ENCODE measurements around the gene PDE6B. TPM values are rescaled to one million over a fixed set of nuclear protein-coding genes. Genes with fewer than 3 reads are reported as not detected.

The PDE6B gene
- polyA plus RNA-seq, 2 of the 4 experiments (the other 2 are of a cell fraction), result not detected

DNA sequence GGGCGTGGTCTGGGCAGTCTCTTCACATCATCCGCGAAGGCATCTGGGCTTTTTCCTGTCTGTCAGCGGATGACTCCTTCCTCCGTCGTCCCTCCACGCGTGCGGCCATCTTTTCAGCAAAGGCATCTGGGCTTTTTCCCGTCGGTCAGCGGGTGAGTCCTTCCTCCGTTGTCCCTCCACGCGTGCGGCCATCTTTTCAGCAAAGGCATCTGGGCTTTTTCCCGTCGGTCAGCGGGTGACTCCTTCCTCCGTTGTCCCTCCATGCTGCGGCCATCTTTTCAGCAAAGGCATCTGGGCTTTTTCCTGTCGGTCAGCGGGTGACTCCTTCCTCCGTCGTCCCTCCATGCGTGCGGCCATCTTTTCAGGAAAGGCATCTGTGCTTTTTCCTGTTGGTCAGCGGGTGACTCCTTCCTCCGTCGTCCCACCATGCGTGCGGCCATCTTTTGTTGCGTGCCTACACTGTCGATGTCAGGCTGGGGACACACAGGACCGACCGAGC, 37.0 kb upstream of the PDE6B start:
- no peak for DNase-seq (ENCODE audit: low read depth in 1 of 2, low spot score in 1 of 2)
- FAIRE-seq, result no peak
- H3K4me3 ChIP-seq, result no peak overlapping the region
- H3K9me3 ChIP-seq, result 0 out of 3 replicates have a peak, but pooled peaks cover 2% of the 10 kb centered on the region
- no peak overlapping the region for H3K27ac ChIP-seq
- WGBS (ENCODE audit: missing lambda C conversion rate), result 70% methylated on average over 36 of the region's 36 CpGs
- no peak for ATAC-seq
- H3K4me1 ChIP-seq, result no peaks in the 10 kb centered on the region
- ChIA-PET CTCF (no interaction called here), POLR2A (no interaction called here)
- no peak for TF ChIP-seq JUN (IDR thresholded peaks at IDR 0.05)
- TF ChIP-seq BHLHE40 (IDR thresholded peaks at IDR 0.05; ENCODE audit: low read depth, low read length), result no peak
- no peak for TF ChIP-seq POLR2AphosphoS2 (conservative IDR thresholded peaks at IDR 0.05; ENCODE audit: low read length)
- no peak overlapping the region for H3K4me2 ChIP-seq

DNA sequence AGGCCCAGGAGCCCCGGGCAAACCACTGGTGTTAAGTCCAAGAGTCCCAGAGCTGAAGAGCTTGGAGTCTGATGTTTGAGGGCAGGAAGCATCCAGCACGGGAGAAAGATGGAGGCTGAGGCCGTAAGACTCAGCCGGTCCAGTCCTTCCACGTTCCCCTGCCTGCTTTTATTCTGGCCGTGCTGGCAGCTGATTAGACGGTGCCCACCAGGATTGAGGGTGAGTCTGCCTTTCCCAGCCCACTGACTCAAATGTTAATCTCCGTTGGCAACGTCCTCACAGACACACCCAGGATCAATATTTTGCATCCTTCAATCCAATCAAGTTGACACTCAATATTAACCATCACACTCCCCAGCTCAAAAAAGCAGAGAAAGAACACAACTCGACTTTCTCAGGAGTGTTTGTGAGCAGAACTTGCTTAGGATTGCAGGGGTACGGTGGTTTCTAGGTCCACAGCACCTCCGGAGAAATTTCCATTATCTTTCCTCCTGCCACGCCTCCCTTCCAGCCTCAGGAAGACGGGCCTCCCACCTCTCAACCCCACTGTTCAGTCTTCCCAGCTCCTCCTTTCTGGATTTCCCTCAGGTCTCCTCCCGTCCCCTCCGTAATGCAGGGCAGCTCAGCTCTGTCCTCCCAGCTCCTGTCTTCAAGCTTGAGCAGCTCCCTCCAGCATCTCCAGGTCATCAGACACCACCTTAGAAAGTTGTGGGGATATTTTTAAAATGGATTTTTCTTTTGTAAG, 36.0 kb upstream of the PDE6B start:
- no peak for FAIRE-seq
- TF ChIP-seq BHLHE40 (IDR thresholded peaks at IDR 0.05; ENCODE audit: low read depth, low read length) (no peak), CBX2 (IDR thresholded peaks at IDR 0.05; ENCODE audit: borderline replicate concordance, low read depth) (no peak), EHF (CRISPR knock-in tag; IDR thresholded peaks at IDR 0.05) (no peak), ZC3H11A (IDR thresholded peaks at IDR 0.05) (no peak), JUNB (IDR thresholded peaks at IDR 0.05) (no peak), PHF8 (IDR thresholded peaks at IDR 0.05; ENCODE audit: borderline replicate concordance, low read depth) (no peak), SREBF2 (IDR thresholded peaks at IDR 0.05) (no peak), KDM1A (IDR thresholded peaks at IDR 0.05; ENCODE audit: low read depth) (no peak), JUN (IDR thresholded peaks at IDR 0.05) (no peak), ZSCAN20 (CRISPR knock-in tag; IDR thresholded peaks at IDR 0.05) (no peak), NPAS2 (CRISPR knock-in tag; IDR thresholded peaks at IDR 0.05; ENCODE audit: borderline replicate concordance) (no peak)
- TF ChIP-seq, protein P1, sequence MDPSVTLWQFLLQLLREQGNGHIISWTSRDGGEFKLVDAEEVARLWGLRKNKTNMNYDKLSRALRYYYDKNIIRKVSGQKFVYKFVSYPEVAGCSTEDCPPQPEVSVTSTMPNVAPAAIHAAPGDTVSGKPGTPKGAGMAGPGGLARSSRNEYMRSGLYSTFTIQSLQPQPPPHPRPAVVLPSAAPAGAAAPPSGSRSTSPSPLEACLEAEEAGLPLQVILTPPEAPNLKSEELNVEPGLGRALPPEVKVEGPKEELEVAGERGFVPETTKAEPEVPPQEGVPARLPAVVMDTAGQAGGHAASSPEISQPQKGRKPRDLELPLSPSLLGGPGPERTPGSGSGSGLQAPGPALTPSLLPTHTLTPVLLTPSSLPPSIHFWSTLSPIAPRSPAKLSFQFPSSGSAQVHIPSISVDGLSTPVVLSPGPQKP (IDR thresholded peaks at IDR 0.05; ENCODE audit: low read depth, low read length), result no peak
- TF ChIP-seq, protein P2, sequence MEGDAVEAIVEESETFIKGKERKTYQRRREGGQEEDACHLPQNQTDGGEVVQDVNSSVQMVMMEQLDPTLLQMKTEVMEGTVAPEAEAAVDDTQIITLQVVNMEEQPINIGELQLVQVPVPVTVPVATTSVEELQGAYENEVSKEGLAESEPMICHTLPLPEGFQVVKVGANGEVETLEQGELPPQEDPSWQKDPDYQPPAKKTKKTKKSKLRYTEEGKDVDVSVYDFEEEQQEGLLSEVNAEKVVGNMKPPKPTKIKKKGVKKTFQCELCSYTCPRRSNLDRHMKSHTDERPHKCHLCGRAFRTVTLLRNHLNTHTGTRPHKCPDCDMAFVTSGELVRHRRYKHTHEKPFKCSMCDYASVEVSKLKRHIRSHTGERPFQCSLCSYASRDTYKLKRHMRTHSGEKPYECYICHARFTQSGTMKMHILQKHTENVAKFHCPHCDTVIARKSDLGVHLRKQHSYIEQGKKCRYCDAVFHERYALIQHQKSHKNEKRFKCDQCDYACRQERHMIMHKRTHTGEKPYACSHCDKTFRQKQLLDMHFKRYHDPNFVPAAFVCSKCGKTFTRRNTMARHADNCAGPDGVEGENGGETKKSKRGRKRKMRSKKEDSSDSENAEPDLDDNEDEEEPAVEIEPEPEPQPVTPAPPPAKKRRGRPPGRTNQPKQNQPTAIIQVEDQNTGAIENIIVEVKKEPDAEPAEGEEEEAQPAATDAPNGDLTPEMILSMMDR (IDR thresholded peaks at IDR 0.05), result no peak
- TF ChIP-seq, protein P3, sequence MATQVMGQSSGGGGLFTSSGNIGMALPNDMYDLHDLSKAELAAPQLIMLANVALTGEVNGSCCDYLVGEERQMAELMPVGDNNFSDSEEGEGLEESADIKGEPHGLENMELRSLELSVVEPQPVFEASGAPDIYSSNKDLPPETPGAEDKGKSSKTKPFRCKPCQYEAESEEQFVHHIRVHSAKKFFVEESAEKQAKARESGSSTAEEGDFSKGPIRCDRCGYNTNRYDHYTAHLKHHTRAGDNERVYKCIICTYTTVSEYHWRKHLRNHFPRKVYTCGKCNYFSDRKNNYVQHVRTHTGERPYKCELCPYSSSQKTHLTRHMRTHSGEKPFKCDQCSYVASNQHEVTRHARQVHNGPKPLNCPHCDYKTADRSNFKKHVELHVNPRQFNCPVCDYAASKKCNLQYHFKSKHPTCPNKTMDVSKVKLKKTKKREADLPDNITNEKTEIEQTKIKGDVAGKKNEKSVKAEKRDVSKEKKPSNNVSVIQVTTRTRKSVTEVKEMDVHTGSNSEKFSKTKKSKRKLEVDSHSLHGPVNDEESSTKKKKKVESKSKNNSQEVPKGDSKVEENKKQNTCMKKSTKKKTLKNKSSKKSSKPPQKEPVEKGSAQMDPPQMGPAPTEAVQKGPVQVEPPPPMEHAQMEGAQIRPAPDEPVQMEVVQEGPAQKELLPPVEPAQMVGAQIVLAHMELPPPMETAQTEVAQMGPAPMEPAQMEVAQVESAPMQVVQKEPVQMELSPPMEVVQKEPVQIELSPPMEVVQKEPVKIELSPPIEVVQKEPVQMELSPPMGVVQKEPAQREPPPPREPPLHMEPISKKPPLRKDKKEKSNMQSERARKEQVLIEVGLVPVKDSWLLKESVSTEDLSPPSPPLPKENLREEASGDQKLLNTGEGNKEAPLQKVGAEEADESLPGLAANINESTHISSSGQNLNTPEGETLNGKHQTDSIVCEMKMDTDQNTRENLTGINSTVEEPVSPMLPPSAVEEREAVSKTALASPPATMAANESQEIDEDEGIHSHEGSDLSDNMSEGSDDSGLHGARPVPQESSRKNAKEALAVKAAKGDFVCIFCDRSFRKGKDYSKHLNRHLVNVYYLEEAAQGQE (IDR thresholded peaks at IDR 0.05), result no peak
- CTCF ChIA-PET, result no interaction called here

More for the DNA sequence above, 36.0 kb upstream of the PDE6B start:
- WGBS (ENCODE audit: missing lambda C conversion rate), result 37% methylated on average over 13 of the region's 16 CpGs
- Histone ChIP-seq H3K9me3 (no peaks in the 10 kb centered on the region), H3K4me1 (no peaks in the 10 kb centered on the region), H3K4me2 (no peak overlapping the region), H3K27ac (no peak overlapping the region), H3K4me3 (no peak overlapping the region)
- DNase-seq (ENCODE audit: low read depth in 1 of 2, low spot score in 1 of 2) (no peak), ATAC-seq (no peak)
- POLR2A ChIA-PET, result no interaction called here
